Central memory CD8-positive, alpha-beta T cell (primary cell): Measurements from ENCODE around the gene SMTNL2.
"Not testable (repeated sequence)": the region's sequence is repeated elsewhere in the genome, so short reads cannot be mapped to it uniquely, and the experiment has no call there.

ENCODE experiments used
- ATAC-seq: fragments of 150-1000 bp; cut with Tn5 transposase; replicated peaks from 2 replicates; pipeline ENCODE4 v1.10.0; 2022; ENCODE audit warnings: mild to moderate bottlenecking, moderate FRiP score, moderate number of reproducible peaks; ENCODE audit not compliant: poor library complexity, severe bottlenecking; ENCODE audit errors: extremely low read depth
- DNase-seq, 2 donors: peaks; one replicate each; pipeline ENCODE4 v3.0.0; 2021; ENCODE audit warnings: low spot score in 2 of 2
- H3K27ac Mint-ChIP-seq: one replicate; pipeline ENCODE4 v1.8.0; 2022; ENCODE audit warnings: low read depth, mild to moderate bottlenecking, moderate library complexity, mixed read lengths
- H3K27me3 Mint-ChIP-seq: one replicate; pipeline ENCODE4 v1.8.0; 2022; ENCODE audit warnings: mixed read lengths
- H3K36me3 Mint-ChIP-seq: one replicate; pipeline ENCODE4 v1.8.0; 2022; ENCODE audit warnings: mild to moderate bottlenecking, moderate library complexity, mixed read lengths; ENCODE audit not compliant: insufficient read depth
- H3K4me1 Mint-ChIP-seq: one replicate; pipeline ENCODE4 v1.8.0; 2022; ENCODE audit warnings: mixed read lengths
- H3K4me3 Mint-ChIP-seq: one replicate; pipeline ENCODE4 v1.8.0; 2022; ENCODE audit warnings: mild to moderate bottlenecking, moderate library complexity, mixed read lengths
- H3K9me3 Mint-ChIP-seq: one replicate; pipeline ENCODE4 v1.8.0; 2022; ENCODE audit warnings: mixed read lengths

SMTNL2 gene

DNA sequence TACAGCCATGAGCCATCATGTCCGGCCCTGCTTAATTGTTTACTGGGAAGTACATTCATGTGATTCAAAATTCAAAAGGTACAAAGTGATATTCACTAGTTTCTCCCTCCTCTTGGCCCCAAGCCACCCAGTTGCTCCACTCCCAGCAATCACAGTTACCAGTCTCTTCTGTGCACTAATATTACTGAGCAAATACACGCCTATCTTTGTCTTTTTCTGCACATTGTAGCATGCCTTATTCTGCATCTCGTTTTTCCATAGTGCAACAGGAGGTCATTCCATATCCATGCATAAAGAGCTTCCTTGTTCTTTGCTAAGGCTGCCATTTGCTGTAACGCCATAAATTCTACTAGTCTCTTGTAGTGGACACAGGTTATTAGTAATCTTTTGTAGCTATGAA, 59.3 kb downstream of the SMTNL2 start:
- Mint-ChIP-seq H3K27ac (no peak overlapping the region), H3K4me1 (peaks cover 7% of the 10 kb centered on the region), H3K36me3 (peaks cover 3% of the 10 kb centered on the region), H3K27me3 (peaks cover 72% of the 10 kb centered on the region), H3K9me3 (no peaks in the 10 kb centered on the region), H3K4me3 (no peak overlapping the region)
- DNase-seq (no peak), ATAC-seq (no peak)

- Mint-ChIP-seq H3K27me3 (peaks cover 60% of the 10 kb centered on the region), H3K4me1 (no peaks in the 10 kb centered on the region), H3K9me3 (no peaks in the 10 kb centered on the region), H3K4me3 (no peak overlapping the region), H3K36me3 (peaks cover 3% of the 10 kb centered on the region), H3K27ac (no peak overlapping the region)
- no peak for ATAC-seq
- DNase-seq, result no peak
Measured at GRCh38 chr17:4645642-4646041, 61.3 kb downstream of the SMTNL2 start.

- Mint-ChIP-seq H3K27me3 (peaks cover 53% of the 10 kb centered on the region), H3K27ac (no peak overlapping the region), H3K4me3 (no peak overlapping the region), H3K36me3 (peaks cover 3% of the 10 kb centered on the region), H3K4me1 (no peaks in the 10 kb centered on the region), H3K9me3 (no peaks in the 10 kb centered on the region)
- ATAC-seq (no peak), DNase-seq (no peak)
Measured at GRCh38 chr17:4648741-4649140, 64.4 kb downstream of the SMTNL2 start.

GRCh38 chr17:4652997-4653396, 68.7 kb downstream of the SMTNL2 start:
- DNase-seq, result no peak
- Mint-ChIP-seq H3K4me3 (no peak overlapping the region), H3K4me1 (no peaks in the 10 kb centered on the region), H3K9me3 (no peaks in the 10 kb centered on the region), H3K36me3 (peaks cover 2% of the 10 kb centered on the region), H3K27ac (no peak overlapping the region), H3K27me3 (peaks cover 31% of the 10 kb centered on the region)
- no peak for ATAC-seq

GRCh38 chr17:4655933-4656332, 71.6 kb downstream of the SMTNL2 start:
- ATAC-seq, H3K4me1 Mint-ChIP-seq, H3K36me3 Mint-ChIP-seq, H3K27ac Mint-ChIP-seq, H3K4me3 Mint-ChIP-seq, DNase-seq, H3K9me3 Mint-ChIP-seq: not testable (repeated sequence)
- peaks cover 51% of the 10 kb centered on the region for H3K27me3 Mint-ChIP-seq

DNA sequence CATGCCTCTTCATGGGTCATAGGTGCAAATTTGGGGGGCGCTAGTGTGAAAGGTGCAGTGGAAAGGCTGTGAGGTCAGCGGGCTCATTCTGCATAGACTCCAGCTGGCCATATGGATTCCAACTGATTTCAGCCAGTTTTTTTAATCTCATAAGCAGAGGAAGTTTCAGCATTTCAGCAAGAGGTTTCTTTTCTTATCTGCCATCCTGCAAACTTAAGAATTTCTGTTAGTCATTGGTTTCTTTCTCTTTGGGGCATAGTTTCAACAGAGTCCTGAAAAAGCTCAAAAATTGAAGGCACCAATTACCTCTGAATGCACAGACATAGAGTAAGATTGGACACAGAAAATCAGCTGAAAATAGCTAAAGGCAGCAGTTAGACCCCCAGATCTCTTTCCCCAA, 73.3 kb downstream of the SMTNL2 start:
- Mint-ChIP-seq H3K4me3 (no peak overlapping the region), H3K27ac (no peak overlapping the region), H3K27me3 (peaks cover 38% of the 10 kb centered on the region), H3K9me3 (no peaks in the 10 kb centered on the region), H3K36me3 (peaks cover 2% of the 10 kb centered on the region), H3K4me1 (no peaks in the 10 kb centered on the region)
- DNase-seq, result no peak
- no peak for ATAC-seq
